GM18867 (cell line): ENCODE data around the gene FAM240A.

ENCODE experiments used
- ATAC-seq: cut with Tn5 transposase; IDR thresholded peaks from one replicate; pipeline ENCODE4 v1.9.1; 2021; ENCODE audit warnings: mild to moderate bottlenecking, moderate library complexity; ENCODE audit not compliant: unreplicated experiment

Gene FAM240A

DNA sequence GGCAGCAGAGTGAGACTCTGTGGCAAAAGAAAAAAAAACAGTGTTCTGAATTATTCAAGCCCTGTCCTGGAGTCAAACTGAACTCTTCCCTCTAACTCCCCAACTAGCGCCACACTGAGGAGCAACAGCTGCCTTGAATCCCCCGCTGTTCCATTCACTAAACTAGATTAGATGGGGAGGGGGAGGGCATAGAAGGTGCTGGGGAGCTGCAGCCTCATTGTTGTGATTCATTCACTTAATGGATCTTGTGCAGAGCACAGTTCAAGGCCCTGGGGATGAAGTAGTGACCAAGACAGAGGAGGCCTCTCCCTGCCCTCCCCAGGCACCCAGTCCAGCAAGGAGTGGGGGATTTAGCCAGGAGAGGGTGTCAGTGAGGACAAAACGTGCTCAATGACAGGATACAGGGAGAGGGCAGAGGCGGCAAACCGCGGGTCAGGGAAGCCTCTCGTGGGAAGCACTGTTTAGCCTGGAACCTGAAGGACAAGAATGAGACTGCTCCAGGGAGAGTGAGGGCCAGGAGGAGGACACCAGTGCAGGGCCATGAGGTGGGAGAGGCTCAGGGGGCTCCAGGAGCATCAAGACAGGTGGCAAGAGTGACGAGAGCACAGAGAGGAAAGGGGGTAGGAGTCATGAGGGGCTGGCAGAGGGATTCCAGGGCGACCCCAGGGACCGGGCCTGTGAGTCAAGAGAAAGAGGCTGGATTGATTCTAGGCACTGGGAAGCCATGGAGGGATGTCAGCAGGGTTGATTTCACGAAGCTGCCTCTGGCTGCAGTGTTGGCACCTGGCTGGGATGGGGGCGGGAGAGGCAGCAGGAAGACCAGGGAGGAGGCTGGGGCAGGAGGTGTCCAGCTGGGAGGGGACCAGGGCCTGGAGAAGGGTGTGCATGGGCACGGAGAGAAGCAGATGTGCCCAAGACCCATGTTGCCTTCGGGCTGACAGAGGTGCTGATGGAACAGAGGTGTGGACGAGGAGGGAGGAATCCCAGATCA lies 49.7 kb downstream of the FAM240A start:
- ATAC-seq, result no peak

DNA sequence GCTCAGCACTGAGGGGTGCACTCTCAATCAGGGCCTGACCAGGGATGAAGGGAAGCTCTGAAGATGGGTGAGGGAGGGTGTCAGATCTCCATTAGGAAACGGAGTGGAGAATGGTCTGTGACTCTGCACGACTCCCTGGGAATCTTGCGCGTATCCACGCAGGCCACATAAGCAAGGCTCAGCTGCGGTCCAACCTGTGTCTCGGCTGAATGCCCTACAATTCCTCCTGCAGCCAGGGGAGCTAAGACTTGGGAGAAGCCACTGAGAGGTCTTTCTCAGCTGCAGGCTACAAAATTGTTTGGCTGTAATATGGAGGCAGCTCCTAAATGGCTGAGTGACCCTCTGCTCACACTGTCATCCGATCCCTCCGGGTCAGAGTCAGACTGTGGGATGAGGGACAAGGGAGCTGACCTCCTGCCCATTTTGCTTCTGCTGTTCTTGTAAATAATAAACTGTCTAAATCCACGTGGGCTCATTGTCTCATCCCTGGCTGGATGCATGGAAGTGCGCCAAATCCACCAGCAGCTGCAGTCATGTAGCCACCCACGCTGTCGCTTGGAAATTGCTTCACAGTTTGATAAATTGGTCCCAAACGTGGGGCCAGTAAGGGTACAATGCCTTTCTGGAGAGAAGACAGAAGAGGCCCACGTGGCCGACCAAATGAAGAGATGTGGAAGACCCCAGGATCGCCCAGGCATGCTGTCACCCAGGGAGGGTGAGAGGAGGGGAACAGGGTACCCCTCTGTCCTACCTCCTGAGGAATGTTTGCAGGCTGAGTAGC lies 50.6 kb downstream of the FAM240A start:
- no peak for ATAC-seq

DNA sequence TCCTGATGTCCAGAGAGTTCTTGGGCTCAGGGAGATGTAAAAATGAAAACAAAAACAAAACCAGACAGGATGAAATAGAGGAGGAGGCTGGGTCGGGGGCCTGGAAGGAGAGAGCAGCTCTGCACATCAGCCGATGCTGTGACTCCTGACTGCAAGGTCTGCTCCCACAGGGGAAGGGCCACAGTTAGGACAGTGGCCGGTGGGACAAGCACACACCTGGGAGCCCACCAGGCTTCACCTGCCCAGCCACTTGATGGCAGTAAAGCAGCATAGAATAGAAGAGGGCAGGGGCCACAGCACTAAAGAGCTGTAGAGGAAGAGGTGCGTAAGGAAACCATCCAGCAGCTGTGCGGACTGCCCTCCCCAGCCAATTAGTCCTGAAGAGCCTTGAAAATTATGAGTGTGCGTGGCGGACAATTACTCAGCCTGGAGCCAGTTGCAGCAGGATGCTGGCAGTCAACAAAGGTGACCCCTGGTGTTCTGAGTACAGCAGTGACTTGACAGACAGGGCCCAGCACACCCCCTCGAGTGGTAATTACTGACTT lies 51.3 kb downstream of the FAM240A start:
- ATAC-seq, result no peak

DNA sequence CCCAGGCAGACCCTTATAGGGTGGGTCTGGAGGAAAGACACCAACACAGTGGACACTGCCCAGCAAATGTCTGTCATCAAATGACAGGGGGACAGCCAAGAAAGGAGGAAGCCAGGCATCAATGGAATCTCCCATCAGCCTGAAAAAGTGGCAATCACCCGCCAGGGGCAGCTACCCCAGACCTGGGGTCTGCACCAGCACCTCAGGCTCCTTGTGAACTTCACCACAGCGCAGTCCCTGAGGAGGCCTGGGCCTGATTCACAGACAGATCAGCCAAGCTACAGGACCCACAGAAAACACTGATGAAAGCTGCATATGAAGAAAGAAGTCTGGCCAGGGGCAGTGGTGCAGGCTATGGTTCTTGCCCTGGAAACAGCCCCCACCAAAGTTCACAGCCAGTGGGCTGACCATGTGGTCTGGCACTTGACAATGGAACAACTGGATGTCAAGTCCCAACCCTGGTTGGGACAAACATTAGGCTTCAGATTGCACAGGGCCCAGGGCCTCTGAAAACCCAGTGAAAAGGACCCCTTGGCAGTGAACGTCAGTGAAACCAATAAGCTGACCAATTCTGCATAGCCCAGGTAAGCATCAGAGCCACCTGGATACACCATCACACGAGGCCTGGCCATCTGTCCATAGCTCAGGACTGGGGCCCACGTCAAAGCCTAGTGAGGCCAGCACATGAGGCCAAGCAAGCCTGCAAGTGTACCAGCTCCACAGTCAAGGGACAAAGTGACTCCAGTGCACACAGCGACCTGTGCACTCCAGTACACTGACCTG lies 52.1 kb downstream of the FAM240A start:
- no peak for ATAC-seq

DNA sequence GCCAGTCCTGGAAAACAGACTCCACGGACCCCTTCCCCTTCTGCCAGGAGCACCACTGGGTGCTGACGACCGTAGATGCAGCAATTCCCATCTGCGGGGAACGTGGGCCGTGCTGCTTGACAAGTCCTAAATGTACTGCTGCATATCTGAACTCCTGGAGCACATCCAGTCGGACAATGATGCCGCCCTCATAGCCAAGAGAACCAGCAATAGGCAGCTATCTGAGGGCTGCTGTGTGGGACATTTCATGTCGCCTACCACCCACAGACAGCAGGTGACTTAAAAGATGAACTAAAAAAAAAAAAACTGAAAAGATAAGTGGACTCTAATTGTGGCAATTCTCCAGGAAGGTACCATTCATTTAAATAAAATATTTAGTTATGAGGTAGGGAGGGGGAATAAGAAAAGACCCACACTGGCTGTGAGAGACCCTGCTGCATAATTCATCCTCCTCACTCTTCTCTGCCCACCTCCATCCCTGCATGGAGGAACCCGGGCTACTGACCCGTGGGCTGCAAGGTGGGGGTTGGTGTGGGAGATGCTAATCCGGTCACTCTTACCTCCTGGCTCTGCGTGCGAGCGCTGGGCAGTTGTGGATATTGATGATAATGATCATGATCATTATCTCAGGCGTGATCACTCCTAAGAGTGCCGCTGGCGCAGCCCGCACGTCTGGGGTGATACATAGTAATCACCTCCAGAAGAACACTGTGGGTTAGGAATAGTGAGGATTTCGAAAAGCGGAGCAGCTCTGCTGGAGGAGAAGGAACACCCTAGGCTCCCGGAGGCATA lies 52.8 kb downstream of the FAM240A start:
- no peak for ATAC-seq

DNA sequence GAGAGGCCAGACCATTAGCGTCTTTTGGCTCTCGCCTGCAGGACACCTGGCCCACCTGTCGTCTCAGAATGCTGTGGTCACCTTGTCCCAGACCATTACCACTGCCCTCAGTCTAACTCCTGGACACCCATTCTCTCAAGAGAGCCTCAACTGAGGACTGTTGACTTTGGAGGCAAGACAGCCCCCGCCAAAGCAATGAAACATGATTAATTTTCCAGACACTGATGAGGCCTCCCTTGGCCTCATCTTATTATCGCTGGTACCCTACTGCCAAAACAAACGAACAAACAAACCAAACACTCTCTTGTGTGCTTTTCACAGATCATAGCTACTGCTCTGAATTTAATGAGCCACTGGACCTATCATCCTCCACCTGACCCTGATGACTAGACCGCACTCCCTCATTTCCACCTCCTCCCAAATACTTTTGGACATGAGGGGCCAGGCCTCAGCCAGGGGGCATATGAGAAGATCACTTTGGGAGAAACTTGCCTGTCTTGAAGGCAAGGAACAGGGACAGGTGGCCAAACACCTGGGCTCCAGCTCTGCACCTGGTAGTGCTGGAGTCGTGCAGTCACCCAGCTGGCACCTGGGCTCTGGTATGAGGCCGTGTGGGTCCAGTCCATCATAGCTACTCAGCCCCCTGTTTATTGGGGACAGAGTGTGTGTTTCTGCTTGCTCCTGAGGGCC lies 53.6 kb downstream of the FAM240A start:
- ATAC-seq, result no peak

DNA sequence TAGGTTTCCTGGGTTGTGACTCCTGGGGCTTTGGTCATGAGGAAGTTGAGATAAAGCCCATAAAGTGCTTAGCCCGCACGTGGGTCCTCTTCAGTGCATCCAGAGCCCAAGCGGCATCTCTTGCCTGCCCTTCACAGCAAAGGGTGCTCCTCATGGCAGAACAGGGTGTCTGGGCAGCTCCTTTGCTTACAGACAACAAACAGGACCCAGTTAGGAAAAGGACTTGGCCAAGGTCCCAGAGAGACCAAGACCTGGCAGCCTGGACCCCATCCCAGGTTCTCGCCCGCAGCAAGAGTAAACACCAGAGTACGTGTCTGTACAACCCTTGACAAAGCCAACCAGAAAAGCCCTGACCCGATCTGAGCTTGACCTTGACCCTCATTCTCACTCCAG lies 54.1 kb downstream of the FAM240A start:
- no peak for ATAC-seq

DNA sequence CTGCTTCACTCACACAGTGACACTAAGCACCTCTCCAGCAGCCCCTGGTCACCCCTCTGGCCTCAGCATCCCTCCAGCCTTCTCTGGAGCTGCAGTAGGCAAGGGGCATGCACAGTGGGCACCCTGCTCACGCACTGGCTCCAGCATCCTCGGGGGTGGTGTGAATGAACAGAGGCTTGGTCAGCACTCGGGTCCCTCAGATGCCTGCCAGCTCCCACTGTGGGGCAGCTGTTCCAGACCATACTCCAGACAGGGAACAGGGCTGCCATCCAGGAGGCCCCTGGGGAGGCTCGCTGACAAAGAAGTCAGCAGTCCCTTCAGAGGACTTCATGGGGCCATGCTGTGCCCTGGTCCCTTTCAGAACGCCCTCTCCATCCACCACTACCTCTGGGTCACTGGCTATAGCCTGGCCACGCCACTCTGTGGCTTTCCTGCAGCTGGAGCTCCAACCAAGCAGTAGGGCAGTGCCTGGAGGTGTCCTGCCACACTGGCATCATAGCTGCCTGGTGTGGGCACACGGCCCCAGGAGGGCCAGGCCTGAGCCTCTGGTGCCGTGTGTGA lies 54.8 kb downstream of the FAM240A start:
- ATAC-seq, result no peak

DNA sequence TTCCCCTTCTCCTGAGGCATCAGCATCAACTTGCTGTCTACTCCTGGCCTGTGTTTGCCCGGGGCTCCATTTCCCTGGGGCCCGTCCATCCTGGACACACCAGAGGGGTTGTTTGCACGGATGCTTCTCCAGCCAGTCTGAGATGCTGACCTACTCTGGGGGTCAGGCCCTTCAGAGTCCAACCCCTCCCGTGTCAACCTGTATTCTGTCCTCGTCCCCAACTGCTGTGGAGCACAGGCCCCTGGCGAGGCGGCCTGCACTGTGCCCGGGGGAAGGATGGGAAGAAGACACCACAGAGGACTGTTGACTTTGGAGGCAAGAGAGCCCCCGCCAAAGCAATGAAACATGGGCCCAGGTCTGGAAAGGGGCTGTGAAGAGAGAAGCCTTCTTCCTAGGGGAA lies 55.3 kb downstream of the FAM240A start:
- ATAC-seq, result no peak

DNA sequence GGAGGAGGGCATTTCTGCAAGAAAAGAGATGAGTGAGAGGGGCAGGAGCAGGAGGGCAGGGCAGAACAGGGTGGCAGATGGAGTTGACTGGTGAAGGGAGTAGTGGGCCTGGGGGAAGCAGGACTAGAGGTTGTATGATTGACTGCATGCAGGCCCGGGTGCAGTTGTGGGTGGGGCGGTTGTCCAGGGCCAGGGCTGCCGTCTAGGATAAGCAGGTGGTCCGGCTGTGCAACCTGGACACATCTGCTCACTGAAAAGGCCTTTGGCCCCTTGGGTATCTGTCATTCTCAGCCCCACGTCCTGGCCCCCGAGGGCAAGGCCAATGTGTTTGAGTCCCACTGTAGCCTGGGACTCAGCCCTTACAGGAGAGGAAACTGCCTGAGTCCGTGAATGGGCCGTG lies 55.8 kb downstream of the FAM240A start:
- no peak for ATAC-seq

DNA sequence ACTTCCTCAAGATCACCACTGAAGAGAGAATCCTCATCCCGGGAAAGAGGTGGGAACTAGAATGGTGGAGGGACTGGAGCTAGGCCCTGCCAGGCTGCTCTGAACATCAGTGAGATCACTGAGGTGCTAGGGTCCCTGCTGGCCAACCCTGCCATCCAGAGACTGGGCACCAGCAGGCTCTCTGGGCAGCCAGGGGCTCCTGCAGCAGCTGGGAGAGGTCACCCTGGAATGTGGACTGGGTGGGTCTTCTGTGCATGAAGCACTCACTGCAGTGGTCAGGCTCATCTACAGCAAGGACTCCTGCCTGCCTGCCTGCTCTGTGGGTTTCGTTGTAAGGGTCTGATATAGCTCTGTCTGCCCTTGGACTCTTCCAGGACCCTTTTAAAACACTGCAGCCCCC lies 56.3 kb downstream of the FAM240A start:
- ATAC-seq, result no peak

DNA sequence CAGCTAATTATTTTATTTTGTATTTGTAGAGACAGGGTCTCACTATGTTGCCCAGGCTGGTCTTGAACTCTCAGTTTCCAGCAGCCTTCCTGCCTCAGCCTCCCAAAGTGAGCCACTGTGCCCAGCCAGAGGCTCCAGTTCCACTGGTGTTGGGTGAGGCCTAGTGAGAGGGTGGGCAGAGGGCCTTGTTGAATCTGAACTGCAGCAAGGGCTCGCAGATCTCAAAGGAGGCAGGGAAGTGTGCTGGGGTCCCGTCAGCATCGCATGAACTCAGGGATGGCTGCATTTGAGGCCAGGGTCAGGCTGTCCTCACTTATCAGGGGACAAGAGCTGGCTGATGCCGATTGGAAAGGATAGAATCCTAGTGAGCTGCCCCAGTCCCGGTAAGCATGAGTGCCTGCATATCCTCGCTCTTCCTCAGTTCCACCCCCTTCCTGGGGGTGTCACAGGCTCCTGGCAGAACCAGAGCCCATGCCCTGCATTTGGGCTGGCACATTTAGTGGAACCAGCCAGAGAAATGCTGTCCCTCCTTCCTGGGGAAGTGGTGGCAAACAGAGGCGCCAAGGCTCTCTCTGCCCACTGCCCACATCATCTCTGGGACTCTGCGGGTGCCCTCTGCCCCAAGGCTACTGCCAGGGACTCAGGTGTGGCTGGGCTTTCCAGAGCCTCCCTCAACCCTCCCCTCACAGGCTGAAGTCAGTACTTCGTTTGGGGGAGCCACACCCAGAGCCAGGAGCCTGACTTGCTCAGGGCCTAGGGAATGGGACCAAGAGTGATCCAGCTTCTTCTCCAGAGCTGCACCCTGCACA lies 57.1 kb downstream of the FAM240A start:
- ATAC-seq, result no peak

DNA sequence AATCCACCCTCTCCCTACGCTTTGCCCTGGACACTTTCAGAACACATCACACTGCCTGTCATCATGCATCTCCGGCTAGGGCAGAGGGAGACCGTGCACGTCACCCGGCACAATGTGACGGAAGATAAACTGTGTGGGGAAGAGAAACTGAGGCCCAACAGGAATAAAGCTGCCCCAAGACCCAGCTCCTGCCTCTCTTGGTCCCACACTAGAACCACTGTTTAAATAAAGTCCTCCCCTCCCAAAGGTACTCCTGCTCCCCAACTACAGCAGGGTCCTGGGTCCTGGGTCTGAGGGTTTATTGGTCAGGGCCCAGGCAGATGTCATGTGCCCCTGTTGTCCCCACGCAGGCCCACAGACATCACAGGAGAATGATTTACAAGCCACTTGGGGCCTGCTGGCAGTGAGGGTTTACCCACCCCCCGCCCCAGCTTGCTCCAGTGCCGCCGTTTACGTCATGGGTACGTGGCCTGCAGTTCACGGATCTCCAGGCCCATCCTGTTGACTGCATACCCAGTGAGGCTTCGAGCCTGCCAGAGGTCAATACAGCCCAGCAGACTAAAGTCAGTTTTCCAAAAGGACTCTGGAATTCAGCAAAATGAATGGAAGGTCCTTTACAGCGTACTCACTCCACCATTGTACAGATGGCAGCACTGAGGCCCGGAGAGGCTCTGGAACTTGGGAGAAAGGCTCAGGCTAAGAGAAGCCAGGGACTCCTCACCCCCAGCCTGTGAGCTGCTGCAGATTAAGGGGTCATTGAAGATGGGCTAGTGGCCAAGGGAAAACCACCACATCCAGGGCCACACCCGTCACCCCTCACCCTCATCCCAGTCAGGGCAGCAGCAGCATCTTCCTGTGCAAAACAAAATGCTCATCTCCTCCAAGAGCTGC lies 57.9 kb downstream of the FAM240A start:
- ATAC-seq, result no peak

DNA sequence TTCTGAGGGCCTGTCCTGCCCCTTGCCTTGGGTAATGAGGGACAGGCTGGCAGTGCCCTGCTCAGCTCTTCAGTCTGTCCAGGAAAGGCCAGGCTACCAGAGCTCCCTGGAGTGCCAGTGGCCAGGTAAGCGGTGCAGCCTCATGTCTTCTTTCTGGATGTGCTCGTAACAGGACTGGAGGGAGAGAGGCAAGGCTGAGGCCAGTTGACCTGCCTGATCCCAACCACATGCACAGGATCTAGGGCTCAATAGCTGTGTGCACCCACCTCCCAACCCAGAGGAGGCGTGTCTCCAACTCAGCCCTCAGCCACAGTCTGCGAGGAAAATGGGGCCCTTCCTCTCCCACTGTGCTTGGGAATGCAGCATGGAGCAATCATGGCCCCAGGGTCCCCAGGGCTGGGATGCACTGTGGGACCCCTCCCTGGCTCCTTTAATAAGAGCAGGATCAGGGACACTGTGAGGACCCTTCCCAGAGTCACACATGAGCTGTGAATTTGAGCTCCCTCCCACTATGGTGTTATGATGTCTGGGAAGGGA lies 58.6 kb downstream of the FAM240A start:
- ATAC-seq, result no peak

DNA sequence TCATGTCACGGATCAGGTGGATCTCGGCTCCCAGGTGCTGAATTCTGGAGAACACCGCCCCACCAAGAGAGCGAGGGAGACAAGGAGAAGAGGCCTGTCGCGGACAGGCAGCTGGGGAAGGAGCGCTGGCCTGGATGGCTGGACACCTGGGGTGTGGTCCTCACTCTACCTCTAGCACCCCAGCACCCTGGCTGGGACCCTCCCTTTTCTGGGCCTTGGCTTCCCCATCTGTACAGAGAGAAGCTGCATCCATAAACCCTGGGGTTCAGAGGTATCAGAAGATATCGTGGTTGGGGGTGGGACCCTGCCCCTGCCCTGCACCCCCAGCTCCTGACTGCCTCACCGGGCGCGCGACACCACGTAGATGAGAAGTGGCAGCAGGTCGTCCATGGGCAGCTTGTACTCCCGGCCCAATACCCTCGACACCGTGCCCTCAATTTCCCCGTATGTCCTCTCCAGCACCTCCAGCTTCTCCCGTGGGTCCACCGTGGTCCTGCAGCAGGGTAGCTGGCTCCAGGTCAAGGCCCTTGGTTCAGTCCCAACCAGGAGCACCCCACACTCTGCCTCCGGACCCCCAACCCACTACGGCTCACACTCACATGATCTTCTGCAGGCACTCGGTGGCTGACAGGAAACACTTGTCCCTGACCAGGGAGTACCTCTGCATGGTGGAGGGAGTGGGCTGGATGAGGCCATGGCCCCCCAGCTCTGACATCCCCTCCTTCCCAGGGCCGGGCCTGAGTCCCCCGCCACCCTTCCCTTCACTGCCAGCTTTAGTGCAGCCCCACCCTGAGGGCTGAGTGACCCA lies 59.4 kb downstream of the FAM240A start:
- ATAC-seq, result no peak

DNA sequence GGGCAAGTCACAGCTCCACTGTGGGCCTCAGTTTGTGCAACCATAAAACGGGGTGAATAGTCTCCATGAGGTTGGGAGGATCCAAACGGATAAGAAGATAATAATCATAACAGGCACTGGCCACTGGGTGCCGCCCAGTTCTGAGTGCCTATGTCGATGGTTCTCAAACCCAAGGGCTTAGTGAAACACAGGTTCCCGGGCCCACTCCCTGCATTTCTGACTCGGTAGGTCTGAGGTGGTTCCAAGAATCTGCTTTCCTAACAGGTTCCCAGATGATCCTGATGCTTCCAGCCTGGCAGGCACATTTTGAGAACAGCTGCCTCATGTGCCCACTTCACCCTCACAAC lies 60.0 kb downstream of the FAM240A start:
- no peak for ATAC-seq
